BLaER1 (cell line): ENCODE results near the gene BORA.

ENCODE experiments used
- H3K27ac ChIP-seq: shearing (Covaris generic); formaldehyde crosslinking; 2 replicates; pipeline ENCODE4 v1.8.1; 2022
- H3K27me3 ChIP-seq: shearing (Covaris generic); formaldehyde crosslinking; 2 replicates; pipeline ENCODE4 v1.8.1; 2022
- H3K36me3 ChIP-seq: shearing (Covaris generic); formaldehyde crosslinking; 2 replicates; pipeline ENCODE4 v1.8.1; 2022
- H3K4me1 ChIP-seq: shearing (Covaris generic); formaldehyde crosslinking; 2 replicates; pipeline ENCODE4 v1.8.1; 2022
- H3K4me2 ChIP-seq: shearing (Covaris generic); formaldehyde crosslinking; 2 replicates; pipeline ENCODE4 v1.8.1; 2022
- H3K4me3 ChIP-seq: shearing (Covaris generic); formaldehyde crosslinking; 2 replicates; pipeline ENCODE4 v1.8.1; 2022
- H3K9ac ChIP-seq: shearing (Covaris generic); formaldehyde crosslinking; 2 replicates; pipeline ENCODE4 v1.8.1; 2022
- H3K9me3 ChIP-seq: shearing (Covaris generic); formaldehyde crosslinking; 2 replicates; pipeline ENCODE4 v1.8.1; 2022
- H4K20me1 ChIP-seq: shearing (Covaris generic); formaldehyde crosslinking; 2 replicates; pipeline ENCODE4 v1.8.1; 2022
- Cebpa-rat ChIP-seq: shearing (Covaris generic); IDR thresholded peaks from 2 replicates; pipeline ENCODE4 v1.8.1; 2022

Gene BORA

DNA sequence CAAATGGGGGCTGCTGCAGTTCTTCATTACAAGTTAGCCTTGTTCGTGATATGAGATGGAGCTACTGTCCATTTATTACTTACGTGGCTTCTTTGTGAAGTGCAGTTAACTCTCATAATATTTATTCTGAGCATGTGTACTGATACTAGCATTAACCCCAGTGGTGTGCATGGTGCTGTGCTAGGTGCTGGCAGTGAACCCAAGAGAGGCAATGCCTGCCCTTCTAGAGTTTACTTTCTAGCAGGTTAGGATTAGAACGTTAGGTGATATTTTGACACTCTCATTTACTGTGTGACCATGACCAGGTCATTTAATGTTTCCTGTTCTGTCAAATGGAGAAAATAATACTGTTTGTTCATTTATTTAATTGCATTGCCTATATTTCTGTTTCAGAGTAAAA is 71.1 kb downstream of the BORA start:
- H3K9ac ChIP-seq = no peak overlapping the region
- peaks cover 84% of the 10 kb centered on the region for H3K36me3 ChIP-seq
- no peak overlapping the region for H3K4me2 ChIP-seq
- no peak for TF ChIP-seq Cebpa-rat
- no peaks in the 10 kb centered on the region for H3K4me1 ChIP-seq
- H3K4me3 ChIP-seq = no peak overlapping the region
- H3K27me3 ChIP-seq = no peaks in the 10 kb centered on the region
- H3K27ac ChIP-seq = no peak overlapping the region
- H4K20me1 ChIP-seq = peaks cover 25% of the 10 kb centered on the region
- no peaks in the 10 kb centered on the region for H3K9me3 ChIP-seq

GRCh38 chr13:72804301-72804700 is 76.6 kb downstream of the BORA start:
- no peak for TF ChIP-seq Cebpa-rat
- Histone ChIP-seq H3K9me3 (no peaks in the 10 kb centered on the region), H3K4me2 (no peak overlapping the region), H3K27ac (no peak overlapping the region), H3K4me1 (no peaks in the 10 kb centered on the region), H3K9ac (no peak overlapping the region), H4K20me1 (peaks cover 30% of the 10 kb centered on the region; the same call in 1 of the 2 replicates), H3K4me3 (no peak overlapping the region), H3K27me3 (no peaks in the 10 kb centered on the region), H3K36me3 (peaks cover 69% of the 10 kb centered on the region)
